SK-N-MC (cell line): ENCODE measurements around the gene HBA2.

ENCODE experiments used
- EZH2 ChIP-seq: fragments of 200-600 bp; sonication (generic); IDR thresholded peaks from one replicate; pipeline ENCODE4 v1.6.1; 2017; ENCODE audit warnings: antibody characterized with exemption
- POLR2AphosphoS5 ChIP-seq: IDR thresholded peaks from 2 replicates; pipeline ENCODE4 v1.6.1; 2012; ENCODE audit warnings: mild to moderate bottlenecking, low read depth, low read length, borderline replicate concordance

DNA sequence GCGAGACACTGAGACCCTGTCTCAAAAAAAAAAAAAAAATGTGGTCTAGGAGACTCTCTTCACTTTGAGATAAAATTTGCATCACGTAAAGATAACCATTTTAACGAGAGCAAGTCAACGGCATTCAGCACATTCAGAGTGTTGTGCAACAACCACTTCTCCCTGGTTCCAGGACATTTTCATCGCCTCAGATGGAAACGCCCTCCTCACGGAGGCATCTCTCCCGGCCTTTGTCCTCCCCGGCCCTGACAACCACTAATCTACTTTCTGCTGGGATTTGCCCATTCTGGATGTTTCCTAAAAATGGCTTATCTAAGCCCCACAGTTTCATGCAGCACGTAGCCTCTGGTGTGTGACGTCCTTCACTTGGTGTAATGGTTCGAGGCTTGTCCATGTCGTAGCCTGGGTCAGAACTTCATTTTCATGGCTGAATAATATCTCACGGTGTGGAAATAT, 27.9 kb upstream of the HBA2 start:
- TF ChIP-seq POLR2AphosphoS5: no peak
- no peak for TF ChIP-seq EZH2
